WERI-Rb-1 (cell line): ENCODE measurements around the gene HIPK4.

Source experiments
- DNase-seq: peaks from one replicate; pipeline ENCODE4 v3.0.0-alpha.2; 2020
- H3K27ac ChIP-seq: fragments of 250-450 bp; sonication (Bioruptor Pico); 2 replicates; pipeline ENCODE4 v1.5.1; 2020; ENCODE audit warnings: mild to moderate bottlenecking, moderate library complexity
- H3K27me3 ChIP-seq: fragments of 250-450 bp; sonication (Bioruptor Pico); 2 replicates; pipeline ENCODE4 v1.5.1; 2021; ENCODE audit warnings: mild to moderate bottlenecking, low read depth, moderate library complexity; ENCODE audit not compliant: insufficient read depth, severe bottlenecking
- H3K36me3 ChIP-seq: fragments of 250-450 bp; sonication (Bioruptor Pico); 2 replicates; pipeline ENCODE4 v1.5.1; 2020; ENCODE audit warnings: mild to moderate bottlenecking, moderate library complexity
- H3K4me3 ChIP-seq: 2 replicates; pipeline ENCODE4 v1.5.1; 2011; ENCODE audit warnings: low read depth, mild to moderate bottlenecking, control low read depth, low read length
- H3K9me3 ChIP-seq: fragments of 250-450 bp; sonication (Bioruptor Pico); 2 replicates; pipeline ENCODE4 v1.5.1; 2021; ENCODE audit warnings: mild to moderate bottlenecking, moderate library complexity; ENCODE audit not compliant: severe bottlenecking
- CTCF ChIP-seq: IDR thresholded peaks from 2 replicates; pipeline ENCODE4 v1.5.1; 2011; ENCODE audit warnings: low read depth, mild to moderate bottlenecking, control low read depth, inconsistent platforms, low read length

Gene HIPK4

GRCh38 chr19:40366697-40367561 lies 23.1 kb downstream of the HIPK4 start:
- peak; percentile 35 for DNase-seq
- TF ChIP-seq CTCF: 0 out of 2 replicates have a peak, but pooled peaks have one; percentile 4
- Histone ChIP-seq H3K9me3 (no peaks in the 10 kb centered on the region), H3K4me3 (no peak overlapping the region), H3K27ac (no peak overlapping the region; the same call in 1 of the 2 replicates), H3K36me3 (peaks cover 5% of the 10 kb centered on the region), H3K27me3 (no peaks in the 10 kb centered on the region)

- Histone ChIP-seq H3K36me3 (peaks cover 5% of the 10 kb centered on the region), H3K4me3 (peak overlapping the region; percentile 34), H3K9me3 (no peaks in the 10 kb centered on the region), H3K27ac (peak overlapping the region; percentile 39), H3K27me3 (no peaks in the 10 kb centered on the region)
- TF ChIP-seq CTCF: no peak
- peak; percentile 80 for DNase-seq
These were observed 24.2 kb downstream of the HIPK4 start for GRCh38 chr19:40365613-40366401.

GRCh38 chr19:40365010-40365409 lies 25.0 kb downstream of the HIPK4 start:
- Histone ChIP-seq H3K9me3 (no peaks in the 10 kb centered on the region), H3K4me3 (no peak overlapping the region; the same call in 1 of the 2 replicates), H3K36me3 (peaks cover 5% of the 10 kb centered on the region), H3K27me3 (no peaks in the 10 kb centered on the region), H3K27ac (no peak overlapping the region)
- TF ChIP-seq CTCF: no peak
- no peak for DNase-seq

GRCh38 chr19:40363069-40363468 lies 26.9 kb downstream of the HIPK4 start:
- H3K27me3 ChIP-seq: no peaks in the 10 kb centered on the region
- DNase-seq: no peak
- H3K9me3 ChIP-seq: no peaks in the 10 kb centered on the region
- H3K4me3 ChIP-seq: no peak overlapping the region
- TF ChIP-seq CTCF: no peak
- H3K27ac ChIP-seq: no peak overlapping the region
- peaks cover 5% of the 10 kb centered on the region for H3K36me3 ChIP-seq

GRCh38 chr19:40362160-40362559 lies 27.8 kb downstream of the HIPK4 start:
- no peak overlapping the region for H3K27ac ChIP-seq

More at GRCh38 chr19:40362160-40362559, 27.8 kb downstream of the HIPK4 start:
- no peaks in the 10 kb centered on the region for H3K9me3 ChIP-seq
- no peak for TF ChIP-seq CTCF
- H3K36me3 ChIP-seq: peaks cover 5% of the 10 kb centered on the region
- DNase-seq: no peak
- no peak overlapping the region for H3K4me3 ChIP-seq
- H3K27me3 ChIP-seq: no peaks in the 10 kb centered on the region
